IMR-90 (cell line): ENCODE data around the gene TNS1.

ENCODE experiments used
- CEBPB ChIP-seq: IDR thresholded peaks from 2 replicates; pipeline ENCODE4 v1.6.1; 2012; ENCODE audit warnings: low read depth, low read length, improper control_type of control experiment
- POLR2A ChIP-seq: IDR thresholded peaks from 2 replicates; pipeline ENCODE4 v1.6.1; 2012; ENCODE audit warnings: mild to moderate bottlenecking, low read depth, low read length
- RFX5 ChIP-seq: IDR thresholded peaks from 2 replicates; pipeline ENCODE4 v1.8.0; 2012; ENCODE audit warnings: low read depth, mild to moderate bottlenecking, low read length, moderate library complexity
- TF ChIP-seq, protein P1 (sequence below): conservative IDR thresholded peaks from 2 replicates; pipeline ENCODE4 v1.5.1; 2012; ENCODE audit warnings: mild to moderate bottlenecking, low read depth, low read length, improper control_type of control experiment

DNA sequence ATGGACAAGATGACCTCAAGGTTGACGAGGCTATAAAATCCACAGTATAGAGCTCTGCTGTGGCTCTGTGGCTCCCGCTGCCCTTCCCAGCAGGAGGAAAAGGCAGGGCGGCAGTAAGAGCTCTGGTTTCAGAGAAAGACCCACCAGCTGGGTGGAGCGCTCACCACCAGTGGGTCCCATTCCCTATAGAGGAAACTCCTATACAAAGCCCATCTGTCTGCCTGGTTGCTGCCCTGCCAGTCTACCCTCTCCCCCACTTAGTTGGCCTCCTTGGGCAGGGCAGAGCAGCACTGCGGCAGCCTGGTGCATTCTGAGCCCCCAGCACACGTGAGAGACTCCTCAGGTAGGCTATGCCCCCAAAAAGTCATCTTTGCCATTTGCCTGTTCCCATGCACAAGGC is 26.5 kb downstream of the TNS1 start:
- TF ChIP-seq, protein P1, sequence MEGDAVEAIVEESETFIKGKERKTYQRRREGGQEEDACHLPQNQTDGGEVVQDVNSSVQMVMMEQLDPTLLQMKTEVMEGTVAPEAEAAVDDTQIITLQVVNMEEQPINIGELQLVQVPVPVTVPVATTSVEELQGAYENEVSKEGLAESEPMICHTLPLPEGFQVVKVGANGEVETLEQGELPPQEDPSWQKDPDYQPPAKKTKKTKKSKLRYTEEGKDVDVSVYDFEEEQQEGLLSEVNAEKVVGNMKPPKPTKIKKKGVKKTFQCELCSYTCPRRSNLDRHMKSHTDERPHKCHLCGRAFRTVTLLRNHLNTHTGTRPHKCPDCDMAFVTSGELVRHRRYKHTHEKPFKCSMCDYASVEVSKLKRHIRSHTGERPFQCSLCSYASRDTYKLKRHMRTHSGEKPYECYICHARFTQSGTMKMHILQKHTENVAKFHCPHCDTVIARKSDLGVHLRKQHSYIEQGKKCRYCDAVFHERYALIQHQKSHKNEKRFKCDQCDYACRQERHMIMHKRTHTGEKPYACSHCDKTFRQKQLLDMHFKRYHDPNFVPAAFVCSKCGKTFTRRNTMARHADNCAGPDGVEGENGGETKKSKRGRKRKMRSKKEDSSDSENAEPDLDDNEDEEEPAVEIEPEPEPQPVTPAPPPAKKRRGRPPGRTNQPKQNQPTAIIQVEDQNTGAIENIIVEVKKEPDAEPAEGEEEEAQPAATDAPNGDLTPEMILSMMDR = no peak
- TF ChIP-seq RFX5 (no peak), CEBPB (no peak), POLR2A (no peak)
